ENCODE measurements around the gene TRPV5.

- no peak for TF ChIP-seq CTCF (IDR thresholded peaks at IDR 0.05)
- TF ChIP-seq EP300 (IDR thresholded peaks at IDR 0.05), result no peak
- no peak for TF ChIP-seq POLR2A (IDR thresholded peaks at IDR 0.05; ENCODE audit: low read depth)
- no peak for TF ChIP-seq POLR2AphosphoS5 (IDR thresholded peaks at IDR 0.05)
Measured at GRCh38 chr7:142874409-142874808, 59.1 kb downstream of the TRPV5 start.
